Measurements from ENCODE around the gene MAN1C1. TPM values are rescaled to one million over a fixed set of nuclear protein-coding genes. Genes with fewer than 3 reads are reported as not detected.

Gene MAN1C1
- total and polyA plus RNA-seq, 5 donors from 2014 or later, result 3.1 to 15.1 (median 3.5) TPM

DNA sequence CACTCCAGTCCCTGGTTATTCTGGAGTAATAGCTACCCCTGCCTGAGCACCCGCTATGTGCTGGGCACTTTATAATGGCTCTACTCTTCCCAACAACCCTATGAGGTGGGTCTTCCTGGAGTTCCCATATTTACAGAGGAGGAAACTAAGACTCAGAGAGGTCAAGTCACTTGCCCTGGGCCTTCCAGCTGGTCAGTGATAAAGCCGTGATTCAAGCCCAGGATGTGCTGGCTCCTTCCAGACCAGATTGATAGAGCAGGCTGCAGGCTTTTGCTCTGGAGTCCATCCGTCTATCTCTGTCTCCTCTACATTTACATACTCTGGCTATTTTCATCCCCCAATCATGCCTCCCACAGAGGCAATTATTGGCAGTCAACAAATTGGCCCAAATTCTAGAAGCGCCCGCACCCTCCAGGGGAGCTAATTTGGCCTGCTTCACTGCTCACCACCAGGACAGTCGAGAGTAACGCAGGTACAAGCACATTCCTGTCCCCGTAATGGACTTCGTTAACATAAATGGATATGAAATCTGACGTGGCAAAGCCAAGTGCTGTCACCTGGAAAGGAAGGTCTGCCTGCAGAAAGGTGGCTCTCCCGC, 143.6 kb downstream of the MAN1C1 start:
- no peak overlapping the region for H3K4me3 Mint-ChIP-seq

DNA sequence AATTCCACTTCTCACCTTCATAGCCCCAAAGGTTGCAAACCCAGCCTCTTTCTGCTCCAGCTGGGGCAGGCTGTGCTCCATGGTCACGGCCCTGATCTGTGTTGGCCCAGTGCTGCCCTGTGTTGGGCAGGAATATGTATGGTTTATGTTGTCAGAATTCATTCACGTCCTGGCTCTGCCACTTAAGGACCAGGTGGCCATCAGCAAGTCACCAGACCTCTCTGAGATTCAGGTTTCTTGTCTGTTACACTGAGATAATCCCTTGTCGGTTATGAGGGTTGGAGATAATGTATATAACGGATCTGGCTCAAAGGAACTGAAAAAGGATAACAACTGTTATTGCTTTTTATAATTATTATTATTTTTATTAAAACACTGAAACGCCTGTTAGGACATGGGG, 144.3 kb downstream of the MAN1C1 start:
- Histone ChIP-seq H3K4me1 (ENCODE audit: control insufficient read depth, insufficient read depth, low read length, poor library complexity, severe bottlenecking) (peaks cover 5% of the 10 kb centered on the region), H3K9me3 (ENCODE audit: control insufficient read depth in 2 of 2, low read length in 2 of 2) (no peaks in the 10 kb centered on the region), H3K27me3 (ENCODE audit: control insufficient read depth, insufficient read depth, low read length) (no peaks in the 10 kb centered on the region), H3K4me3 (ENCODE audit: low read depth, low read length) (no peak overlapping the region), H3K36me3 (ENCODE audit: control insufficient read depth, insufficient read depth, low read length) (no peaks in the 10 kb centered on the region), H3K27ac (ENCODE audit: insufficient read depth, low read length, poor library complexity, severe bottlenecking) (no peak overlapping the region)
- Mint-ChIP-seq H3K9me3 (peaks cover 0 to 1% (median 0%) of the 10 kb centered on the region in 7 donors), H3K4me1 (peaks cover 3 to 19% (median 6%) of the 10 kb centered on the region in 4 donors), H3K27ac (peak overlapping the region in 2 of 3 donors; percentile 52 to 66), H3K4me3 (no peak overlapping the region), H3K27me3 (peaks cover 4% of the 10 kb centered on the region), H3K36me3 (no peaks in the 10 kb centered on the region)
- no peak for ATAC-seq (ENCODE audit: low read depth in 2 of 2)
- no peak for DNase-seq

More for the DNA sequence above, 143.6 kb downstream of the MAN1C1 start:
- ATAC-seq (ENCODE audit: low read depth in 2 of 2) (no peak), DNase-seq (no peak)
- H3K4me1 Mint-ChIP-seq, result peaks cover 4 to 19% (median 6%) of the 10 kb centered on the region in 4 donors
- Histone ChIP-seq H3K9me3 (ENCODE audit: control insufficient read depth in 2 of 2, low read length in 2 of 2) (no peaks in the 10 kb centered on the region), H3K27me3 (ENCODE audit: control insufficient read depth, insufficient read depth, low read length) (no peaks in the 10 kb centered on the region), H3K27ac (ENCODE audit: insufficient read depth, low read length, poor library complexity, severe bottlenecking) (no peak overlapping the region), H3K4me1 (ENCODE audit: control insufficient read depth, insufficient read depth, low read length, poor library complexity, severe bottlenecking) (peaks cover 9% of the 10 kb centered on the region), H3K4me3 (ENCODE audit: low read depth, low read length) (no peak overlapping the region), H3K36me3 (ENCODE audit: control insufficient read depth, insufficient read depth, low read length) (no peaks in the 10 kb centered on the region)
- no peaks in the 10 kb centered on the region for H3K36me3 Mint-ChIP-seq
- H3K27me3 Mint-ChIP-seq, result peaks cover 4% of the 10 kb centered on the region
- peaks cover 0 to 1% (median 0%) of the 10 kb centered on the region in 7 donors for H3K9me3 Mint-ChIP-seq
- H3K27ac Mint-ChIP-seq, result peak overlapping the region in 1 of 3 donors; percentile 31

DNA sequence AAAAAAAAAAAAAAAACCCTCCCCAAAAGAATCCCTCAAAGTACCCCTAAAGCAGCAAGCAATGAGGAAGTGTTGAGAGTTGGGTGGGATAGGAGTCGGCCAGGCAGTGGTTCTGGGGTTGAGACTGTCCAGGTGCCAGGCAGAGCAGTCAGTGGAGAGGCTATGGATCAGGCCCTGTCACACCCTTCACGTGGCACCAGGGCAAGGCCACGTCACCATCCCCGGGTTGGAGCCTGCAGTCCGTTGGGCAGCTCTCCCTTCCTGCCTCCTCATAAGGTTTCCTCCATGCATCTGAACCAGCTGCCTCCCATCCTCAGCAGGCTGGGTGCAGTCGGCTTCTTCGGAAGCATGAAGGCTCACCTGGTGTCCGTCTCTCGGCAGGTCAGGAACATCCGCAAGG, 146.9 kb downstream of the MAN1C1 start:
- Mint-ChIP-seq H3K27ac (no peak overlapping the region), H3K4me1 (peaks cover 0 to 15% (median 2%) of the 10 kb centered on the region in 4 donors), H3K27me3 (peaks cover 4% of the 10 kb centered on the region), H3K9me3 (peaks cover 0 to 1% (median 0%) of the 10 kb centered on the region in 7 donors), H3K36me3 (peaks cover 4% of the 10 kb centered on the region), H3K4me3 (no peak overlapping the region)
- DNase-seq, result no peak
- Histone ChIP-seq H3K9me3 (ENCODE audit: control insufficient read depth in 2 of 2, low read length in 2 of 2) (no peaks in the 10 kb centered on the region), H3K27ac (ENCODE audit: insufficient read depth, low read length, poor library complexity, severe bottlenecking) (no peak overlapping the region), H3K27me3 (ENCODE audit: control insufficient read depth, insufficient read depth, low read length) (no peaks in the 10 kb centered on the region), H3K4me1 (ENCODE audit: control insufficient read depth, insufficient read depth, low read length, poor library complexity, severe bottlenecking) (no peaks in the 10 kb centered on the region), H3K36me3 (ENCODE audit: control insufficient read depth, insufficient read depth, low read length) (no peaks in the 10 kb centered on the region), H3K4me3 (ENCODE audit: low read depth, low read length) (no peak overlapping the region)
- ATAC-seq (ENCODE audit: low read depth in 2 of 2), result no peak

DNA sequence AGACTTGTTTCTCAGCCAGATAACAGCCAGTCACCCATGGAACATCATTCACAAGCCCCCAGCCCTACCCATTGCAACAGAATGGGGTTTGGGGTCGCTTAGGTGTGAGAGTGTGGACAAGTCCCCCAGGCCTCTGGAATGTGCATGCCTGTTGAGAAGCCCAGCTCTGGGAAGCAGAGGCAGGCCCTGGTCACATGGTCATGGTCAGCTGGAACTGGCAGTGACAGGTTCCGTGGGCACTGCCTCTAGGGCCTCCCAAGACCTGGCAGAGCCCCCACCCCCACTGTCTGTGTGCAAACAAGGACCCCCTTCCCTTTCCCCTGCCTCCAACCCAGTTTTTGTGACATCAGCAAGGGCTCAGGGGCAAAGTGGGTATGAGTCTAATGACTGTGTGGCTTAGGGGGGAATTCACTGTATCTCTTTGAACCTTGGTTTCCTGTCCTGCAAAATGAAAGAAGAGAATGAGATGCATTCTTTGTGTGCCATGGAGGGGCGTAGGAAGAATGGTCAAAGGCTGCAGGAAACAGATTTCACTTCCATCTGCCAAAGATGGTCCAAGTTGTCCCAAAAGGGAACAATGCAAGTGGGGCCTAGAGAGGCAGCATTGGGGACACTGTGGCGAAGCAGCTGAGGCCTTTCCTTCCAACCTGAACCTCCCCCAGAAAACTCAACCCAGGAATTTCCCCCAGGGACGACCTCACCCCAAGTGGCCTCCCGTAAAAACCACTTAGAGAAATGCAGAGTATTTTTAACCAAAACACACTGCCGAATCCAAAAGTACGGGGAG, 148.7 kb downstream of the MAN1C1 start:
- no peak overlapping the region for H3K4me3 Mint-ChIP-seq
- no peak overlapping the region for H3K27ac ChIP-seq (ENCODE audit: insufficient read depth, low read length, poor library complexity, severe bottlenecking)

DNA sequence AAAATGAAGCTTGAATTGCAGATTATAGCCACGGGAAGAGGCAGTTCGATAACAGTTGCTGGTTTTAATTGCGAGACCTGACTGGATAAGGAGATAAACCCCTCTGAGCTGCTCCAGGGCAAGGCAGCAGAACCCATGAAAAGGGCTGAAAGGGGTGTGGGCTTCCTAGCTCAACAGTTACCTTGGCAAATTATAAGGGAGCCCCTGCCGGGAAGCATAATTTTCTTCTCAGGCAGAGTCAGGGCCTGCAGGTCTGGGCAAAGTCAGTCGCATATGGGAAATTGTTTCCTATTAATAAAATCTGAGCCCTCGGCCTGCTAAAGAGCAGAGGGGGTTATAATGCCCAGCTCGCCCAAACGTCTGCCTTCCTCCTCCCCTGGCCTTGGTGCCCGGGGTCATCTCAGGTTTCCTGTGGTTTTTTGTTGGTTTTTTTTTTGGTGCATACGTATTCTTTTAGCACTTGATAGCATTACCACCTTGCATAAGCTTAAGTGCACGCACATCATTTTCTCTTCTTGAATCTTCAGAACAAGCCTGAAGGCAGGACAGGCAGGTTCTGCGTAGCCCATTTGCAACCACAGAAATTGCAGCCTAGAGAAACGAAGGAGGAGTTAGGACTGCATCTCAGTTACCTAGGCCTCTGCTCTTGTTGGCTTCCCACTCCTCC, 149.5 kb downstream of the MAN1C1 start:
- H3K9me3 ChIP-seq (ENCODE audit: control insufficient read depth in 2 of 2, low read length in 2 of 2), result no peaks in the 10 kb centered on the region
- no peaks in the 10 kb centered on the region for H3K36me3 ChIP-seq (ENCODE audit: control insufficient read depth, insufficient read depth, low read length)
- Mint-ChIP-seq H3K27ac (peak overlapping the region; percentile 32 to 79 (median 46)), H3K27me3 (no peaks in the 10 kb centered on the region), H3K4me1 (peaks cover 0 to 29% (median 4%) of the 10 kb centered on the region in 4 donors), H3K9me3 (peaks cover 0 to 1% (median 0%) of the 10 kb centered on the region in 7 donors), H3K36me3 (peaks cover 15% of the 10 kb centered on the region), H3K4me3 (no peak overlapping the region)
- peaks cover 4% of the 10 kb centered on the region for H3K4me1 ChIP-seq (ENCODE audit: control insufficient read depth, insufficient read depth, low read length, poor library complexity, severe bottlenecking)
- H3K27me3 ChIP-seq (ENCODE audit: control insufficient read depth, insufficient read depth, low read length), result no peaks in the 10 kb centered on the region
- DNase-seq (peak in 1 of 3 donors; percentile 6), ATAC-seq (ENCODE audit: low read depth in 2 of 2) (no peak)
- H3K4me3 ChIP-seq (ENCODE audit: low read depth, low read length), result no peak overlapping the region
- no peak overlapping the region for H3K27ac ChIP-seq (ENCODE audit: insufficient read depth, low read length, poor library complexity, severe bottlenecking)

More for the DNA sequence above, 148.7 kb downstream of the MAN1C1 start:
- Mint-ChIP-seq H3K36me3 (peaks cover 8% of the 10 kb centered on the region), H3K27me3 (peaks cover 4% of the 10 kb centered on the region), H3K27ac (peak overlapping the region in 2 of 3 donors; percentile 75 to 79), H3K9me3 (peaks cover 0 to 1% (median 0%) of the 10 kb centered on the region in 7 donors), H3K4me1 (peaks cover 0 to 22% (median 2%) of the 10 kb centered on the region in 4 donors)
- H3K36me3 ChIP-seq (ENCODE audit: control insufficient read depth, insufficient read depth, low read length), result no peaks in the 10 kb centered on the region
- ATAC-seq (ENCODE audit: low read depth in 2 of 2), result no peak
- no peaks in the 10 kb centered on the region for H3K4me1 ChIP-seq (ENCODE audit: control insufficient read depth, insufficient read depth, low read length, poor library complexity, severe bottlenecking)
- no peaks in the 10 kb centered on the region for H3K9me3 ChIP-seq (ENCODE audit: control insufficient read depth in 2 of 2, low read length in 2 of 2)
- no peak overlapping the region for H3K4me3 ChIP-seq (ENCODE audit: low read depth, low read length)
- no peaks in the 10 kb centered on the region for H3K27me3 ChIP-seq (ENCODE audit: control insufficient read depth, insufficient read depth, low read length)
- no peak for DNase-seq

DNA sequence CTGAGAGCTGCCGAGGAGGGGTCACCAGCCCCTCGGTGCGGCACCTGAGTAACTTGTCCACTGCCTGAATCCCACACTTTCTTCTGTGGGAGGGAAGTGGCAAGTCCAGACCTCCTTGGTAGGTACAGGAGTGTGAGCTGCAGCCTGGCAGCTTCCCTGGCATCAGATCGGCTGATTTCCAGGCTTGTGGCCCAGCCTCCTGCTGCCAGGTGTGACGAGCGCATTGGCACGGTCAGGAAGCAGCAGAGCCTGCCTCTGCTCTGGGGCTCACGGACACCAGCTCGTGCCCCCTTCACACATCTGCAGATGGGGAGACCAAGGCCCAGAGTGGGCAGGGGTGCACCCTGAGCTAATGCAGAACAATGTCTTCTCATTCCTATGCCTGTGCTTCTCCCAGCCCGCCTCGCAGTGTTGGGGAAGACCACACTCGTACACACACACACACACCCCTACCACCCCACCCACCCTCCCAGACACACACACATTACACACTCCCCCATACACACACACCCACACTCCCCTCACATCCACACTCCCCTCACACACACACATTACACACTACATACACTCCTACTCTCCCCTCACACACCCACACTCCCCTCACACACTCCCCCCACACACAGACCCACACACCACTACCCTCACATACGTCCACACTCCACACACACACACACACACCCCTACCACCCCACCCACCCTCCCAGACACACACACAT, 150.3 kb downstream of the MAN1C1 start:
- H3K27ac ChIP-seq (ENCODE audit: insufficient read depth, low read length, poor library complexity, severe bottlenecking), result no peak overlapping the region
- H3K27me3 ChIP-seq (ENCODE audit: control insufficient read depth, insufficient read depth, low read length), result no peaks in the 10 kb centered on the region
- H3K9me3 Mint-ChIP-seq, result peaks cover 0 to 1% (median 0%) of the 10 kb centered on the region in 7 donors
- H3K27me3 Mint-ChIP-seq, result no peaks in the 10 kb centered on the region
- peaks cover 0 to 38% (median 8%) of the 10 kb centered on the region in 4 donors for H3K4me1 Mint-ChIP-seq
- DNase-seq (no peak), ATAC-seq (ENCODE audit: low read depth in 2 of 2) (no peak)
- H3K36me3 ChIP-seq (ENCODE audit: control insufficient read depth, insufficient read depth, low read length), result no peaks in the 10 kb centered on the region
- H3K4me3 Mint-ChIP-seq, result no peak overlapping the region
- H3K9me3 ChIP-seq (ENCODE audit: control insufficient read depth in 2 of 2, low read length in 2 of 2), result no peaks in the 10 kb centered on the region
- peaks cover 21% of the 10 kb centered on the region for H3K36me3 Mint-ChIP-seq
- H3K4me1 ChIP-seq (ENCODE audit: control insufficient read depth, insufficient read depth, low read length, poor library complexity, severe bottlenecking), result peaks cover 8% of the 10 kb centered on the region
- peak overlapping the region in 1 of 3 donors; percentile 79 for H3K27ac Mint-ChIP-seq
- no peak overlapping the region for H3K4me3 ChIP-seq (ENCODE audit: low read depth, low read length)

DNA sequence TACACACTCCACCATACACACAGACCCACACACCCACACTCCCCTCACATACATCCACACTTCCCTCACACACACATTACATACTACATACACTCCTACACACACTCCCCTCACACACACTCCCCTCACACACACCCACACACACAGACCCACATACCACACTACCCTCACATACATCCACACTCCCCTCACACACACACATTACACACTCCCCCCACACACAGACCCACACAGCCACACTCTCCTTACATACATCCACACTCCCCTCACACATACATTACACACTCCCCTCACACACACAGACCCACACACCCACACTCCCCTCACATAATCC, 150.8 kb downstream of the MAN1C1 start:
- Histone ChIP-seq H3K9me3 (ENCODE audit: control insufficient read depth in 2 of 2, low read length in 2 of 2) (no peaks in the 10 kb centered on the region), H3K27ac (ENCODE audit: insufficient read depth, low read length, poor library complexity, severe bottlenecking) (no peak overlapping the region), H3K36me3 (ENCODE audit: control insufficient read depth, insufficient read depth, low read length) (no peaks in the 10 kb centered on the region), H3K4me3 (ENCODE audit: low read depth, low read length) (no peak overlapping the region), H3K27me3 (ENCODE audit: control insufficient read depth, insufficient read depth, low read length) (no peaks in the 10 kb centered on the region), H3K4me1 (ENCODE audit: control insufficient read depth, insufficient read depth, low read length, poor library complexity, severe bottlenecking) (peaks cover 8% of the 10 kb centered on the region)
- no peak overlapping the region for H3K4me3 Mint-ChIP-seq
- peaks cover 25% of the 10 kb centered on the region for H3K36me3 Mint-ChIP-seq
- H3K27ac Mint-ChIP-seq, result no peak overlapping the region
- H3K4me1 Mint-ChIP-seq, result peaks cover 0 to 43% (median 10%) of the 10 kb centered on the region in 4 donors
- H3K27me3 Mint-ChIP-seq, result no peaks in the 10 kb centered on the region
- H3K9me3 Mint-ChIP-seq, result peaks cover 0 to 1% (median 0%) of the 10 kb centered on the region in 7 donors
- ATAC-seq (ENCODE audit: low read depth in 2 of 2) (no peak), DNase-seq (no peak)

Measured in CD4-positive, CD25-positive, alpha-beta regulatory T cell (primary cell).